Kidney capillary endothelial cell (primary cell): Measurements from ENCODE around the gene FBXW2.
A peak's percentile ranks its signal among the peaks of the same experiment; 100 is the strongest.

Source experiments
- DNase-seq: peaks from one replicate; pipeline ENCODE4 v3.0.0-alpha.2; 2018; ENCODE audit warnings: low spot score

The FBXW2 gene

GRCh38 chr9:120714088-120714845 lies 78.9 kb downstream of the FBXW2 start, which contains the start of gene MEGF9:
Gene MEGF9, minus strand, starts transcription at chr9:120714470. Its CDS starts 112 bp downstream, at chr9:120714358.
- DNase-seq, result peak; percentile 94

DNA sequence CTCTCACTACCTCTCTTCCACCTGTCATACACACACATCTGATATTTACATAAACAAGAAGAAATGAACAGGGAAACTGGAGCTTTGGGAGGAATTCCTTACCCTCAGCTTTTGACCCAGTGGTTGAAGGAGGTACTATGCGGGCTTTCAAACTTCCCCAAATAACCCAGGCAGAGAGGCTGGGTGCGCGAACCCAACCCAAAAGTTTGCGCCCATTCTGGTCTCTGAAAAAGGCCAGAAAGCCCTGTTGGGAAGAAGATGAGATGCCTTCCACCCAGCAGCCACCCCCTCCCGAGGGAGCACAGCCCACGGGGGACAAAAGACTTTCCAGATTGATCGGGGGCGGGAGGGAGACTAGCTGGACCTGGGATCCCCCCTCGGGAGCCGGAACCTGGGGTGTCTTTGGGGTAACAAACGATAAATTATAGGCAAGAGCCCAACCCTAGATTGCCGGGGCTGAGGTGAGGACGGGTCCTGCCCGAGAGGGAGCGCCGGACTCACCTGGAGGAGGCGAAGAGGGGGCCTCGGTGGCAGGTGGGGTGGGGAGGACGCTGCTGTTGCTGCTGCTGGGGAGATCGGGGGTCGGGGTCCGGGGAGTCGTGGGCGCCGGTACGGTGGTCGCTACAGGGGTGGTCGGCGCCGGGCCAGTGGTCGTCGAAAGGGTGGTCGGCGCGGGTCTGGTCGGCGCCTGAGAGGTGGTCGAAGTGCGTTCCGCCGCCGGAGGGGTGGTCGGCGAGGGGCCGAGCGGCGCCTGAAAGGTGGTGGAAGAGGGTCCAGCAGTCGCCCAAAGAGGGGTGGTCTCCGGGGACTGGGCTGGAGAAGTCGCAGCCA lies 79.7 kb downstream of the FBXW2 start:
- no peak for DNase-seq

DNA sequence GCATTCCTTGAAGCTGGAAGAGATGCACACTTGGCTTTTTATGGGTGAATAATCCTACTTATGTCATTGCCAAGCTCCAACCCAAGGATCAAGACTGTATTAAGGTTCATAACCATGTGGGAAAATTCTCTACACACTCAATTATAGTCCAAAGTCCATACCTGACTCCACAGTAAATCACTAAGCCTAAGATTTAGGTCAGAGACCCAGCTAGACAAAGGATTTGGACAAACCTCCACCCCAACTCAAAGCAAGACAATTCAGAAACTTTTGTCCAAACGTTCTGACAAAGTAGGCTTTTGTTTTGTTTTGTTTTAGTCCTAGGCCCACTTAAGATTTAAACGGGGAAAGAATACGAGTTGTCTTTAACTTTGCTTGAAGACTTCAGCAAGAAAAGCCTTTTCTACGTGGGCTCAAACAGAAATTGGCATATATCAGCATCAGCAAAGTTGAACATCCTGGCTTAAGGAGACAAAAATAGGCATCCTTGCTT lies 80.6 kb downstream of the FBXW2 start:
- DNase-seq, result no peak

- DNase-seq, result no peak
Observed at GRCh38 chr9:120711841-120712538, 81.2 kb downstream of the FBXW2 start.

GRCh38 chr9:120711354-120711753 lies 81.9 kb downstream of the FBXW2 start:
- no peak for DNase-seq

DNA sequence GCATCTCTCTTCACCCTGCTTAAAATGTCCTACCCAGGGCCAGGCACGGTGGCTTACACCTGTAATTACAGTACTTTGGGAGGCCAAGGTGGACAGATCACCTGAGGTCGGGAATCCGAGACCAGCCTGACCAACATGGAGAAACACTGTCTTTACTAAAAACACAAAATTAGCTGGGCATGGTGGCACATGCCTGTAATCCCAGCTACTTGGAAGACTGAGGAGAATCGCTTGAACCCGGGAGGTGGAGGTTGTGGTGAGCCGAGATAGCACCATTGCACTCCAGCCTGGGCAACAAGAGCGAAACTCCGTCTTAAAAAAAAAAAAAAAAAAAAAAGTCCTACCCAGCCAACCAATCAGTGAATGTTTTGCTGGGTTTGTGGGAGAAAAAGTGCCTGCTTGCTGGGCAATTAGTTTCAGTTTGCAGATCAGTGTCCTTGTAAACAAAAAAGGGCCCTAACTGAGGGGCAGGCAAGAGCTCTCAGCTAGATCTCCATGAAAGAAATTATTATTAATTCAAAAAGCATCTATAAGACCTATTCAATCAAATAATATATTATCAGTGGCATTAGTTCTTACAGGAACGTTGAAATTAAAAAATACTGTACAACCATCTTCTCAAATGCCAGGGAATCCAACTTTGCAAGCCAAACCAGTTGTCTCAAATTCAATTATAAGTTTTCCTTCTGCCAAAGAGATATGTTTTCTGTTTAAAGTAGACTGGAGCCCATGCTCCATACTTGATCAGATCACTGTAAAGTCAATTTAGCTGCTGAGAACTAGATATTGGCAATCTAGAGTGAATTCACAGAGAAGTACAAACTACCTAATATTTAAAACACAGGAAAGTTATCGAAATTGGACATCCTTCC lies 82.9 kb downstream of the FBXW2 start:
- DNase-seq, result no peak

DNA sequence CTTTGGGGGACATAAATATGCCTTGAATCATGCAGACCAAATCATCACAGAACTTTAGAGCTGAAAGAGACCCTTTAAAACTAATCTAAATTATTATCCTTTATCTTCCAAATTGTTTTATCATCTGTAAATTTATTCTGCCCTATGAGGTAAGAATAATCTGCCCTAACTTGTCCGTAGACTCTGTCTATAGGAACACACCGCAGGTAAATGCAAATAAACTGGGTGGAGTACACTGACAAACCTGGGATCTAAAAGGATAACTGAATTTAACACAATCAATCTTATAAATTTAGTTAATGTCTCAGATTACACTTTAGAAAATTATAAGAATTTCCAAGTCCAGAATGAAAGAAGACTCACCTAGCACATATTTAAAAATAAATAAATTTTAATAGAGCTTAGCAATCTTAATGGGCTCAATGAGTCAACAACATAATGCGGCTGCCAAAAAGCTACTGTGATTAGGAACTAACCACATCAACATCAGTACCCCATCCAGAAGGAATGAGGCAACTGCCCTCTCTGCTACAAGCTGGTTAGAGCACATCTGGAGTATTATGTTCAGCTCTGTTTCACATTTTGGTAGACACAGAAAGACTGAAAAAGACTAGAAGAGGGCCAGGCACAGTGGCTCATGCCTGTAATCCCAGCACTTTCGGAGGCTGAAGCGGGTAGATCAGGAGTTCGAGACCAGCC lies 84.5 kb downstream of the FBXW2 start:
- no peak for DNase-seq

DNA sequence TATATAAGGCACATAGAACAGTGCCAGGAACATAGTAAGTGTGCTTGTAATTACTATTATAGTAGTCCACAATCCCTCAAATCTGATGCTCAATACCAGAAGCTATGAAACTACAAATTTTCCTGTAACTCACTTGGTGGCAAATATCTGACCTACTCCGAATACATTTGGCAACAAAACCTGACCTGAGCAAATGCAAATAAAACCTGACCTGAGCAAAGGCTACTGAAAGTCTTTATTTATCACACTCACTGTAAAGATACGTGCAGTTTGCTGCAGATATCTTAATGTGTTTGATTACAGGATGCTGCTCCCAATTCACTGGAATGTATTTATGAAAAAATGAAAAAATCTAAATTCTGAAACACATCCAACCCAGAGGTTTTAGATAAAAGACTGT lies 86.0 kb downstream of the FBXW2 start:
- DNase-seq, result no peak
